Kidney (tissue), 14 donors: ENCODE data around the gene RAB39A. TPM values are rescaled to one million over a fixed set of nuclear protein-coding genes. Genes with fewer than 3 reads are reported as not detected.
A peak's percentile ranks its signal among the peaks of the same experiment; 100 is the strongest.

Experiments
- DNase-seq, 5 donors: peaks; one replicate each; pipeline ENCODE4 v3.0.0-alpha.2; 2013 to 2020
- FAIRE-seq: peaks from 2 replicates; lab custom pipeline; 2012; peaks lifted over from hg19 to GRCh38; lab: Jason Lieb, UNC
- H3K27ac ChIP-seq, 2 donors: one replicate each; pipeline ENCODE4 v1.7.0; 2013; ENCODE audit warnings: low read depth in 2 of 2, low read length in 2 of 2, inconsistent platforms in 1 of 2
- H3K27me3 ChIP-seq: one replicate; pipeline ENCODE4 v1.7.1; 2013; ENCODE audit warnings: low read length, inconsistent platforms; ENCODE audit not compliant: control insufficient read depth, insufficient read depth
- H3K36me3 ChIP-seq, 3 donors: one replicate each; pipeline versions ENCODE4 v1.7.0 to v1.7.1; 2013; ENCODE audit warnings: low read length in 3 of 3, control low read depth in 1 of 3, inconsistent platforms in 1 of 3; ENCODE audit not compliant: insufficient read depth in 3 of 3, control insufficient read depth in 2 of 3
- H3K4me1 ChIP-seq, 3 donors: one replicate each; pipeline versions ENCODE4 v1.7.0 to v1.7.1; 2013; ENCODE audit warnings: low read length in 3 of 3, inconsistent platforms in 1 of 3, low read depth in 1 of 3; ENCODE audit not compliant: control insufficient read depth in 2 of 3, insufficient read depth in 2 of 3
- H3K4me3 ChIP-seq, 3 donors: one replicate each; pipeline versions ENCODE4 v1.7.0 to v1.8.1; 2013; ENCODE audit warnings: low read length in 3 of 3, control low read depth in 1 of 3, inconsistent platforms in 1 of 3
- H3K9ac ChIP-seq, 3 donors: one replicate each; pipeline versions ENCODE4 v1.7.0 to v1.7.1; 2013; ENCODE audit warnings: low read length in 3 of 3, control low read depth in 1 of 3, inconsistent platforms in 1 of 3
- H3K9me3 ChIP-seq, 3 donors: one replicate each; pipeline versions ENCODE4 v1.7.0 to v1.7.1; 2013; ENCODE audit warnings: low read length in 3 of 3, control low read depth in 1 of 3, inconsistent platforms in 1 of 3; ENCODE audit not compliant: control insufficient read depth in 2 of 3, insufficient read depth in 1 of 3
- intact Hi-C: fragments of 100-400 bp; cut with DNase I; formaldehyde crosslinking; loops from one replicate; pipeline ENCODE4 v1.11.1; 2022
- polyA plus RNA-seq: library from polyadenylated mRNA; stranded (reverse); fragments of 350-450 nt; fragmentation: Illumina TruSeq; extraction: RNeasy Lipid Tissue Mini Kit (QIAGEN cat#74804); gene quantifications from one replicate; pipeline ENCODE4 v1.2.3, GENCODE V29; 2014; ENCODE audit warnings: low read depth, low replicate concordance; ENCODE audit not compliant: insufficient read depth
- total RNA-seq: library from RNA; stranded (reverse); fragmentation: NEBNext Ultra II Directional; extraction: Animal tissue kit (Norgen Biotek cat#: 25700); gene quantifications from one replicate; pipeline ENCODE4 v1.2.1, GENCODE V29; 2021
- TF ChIP-seq, protein P1 (sequence below): IDR thresholded peaks from 3 replicates; pipeline ENCODE4 v1.5.1; 2012; ENCODE audit warnings: mild to moderate bottlenecking, moderate library complexity, borderline replicate concordance; ENCODE audit not compliant: insufficient read depth; ENCODE audit errors: extremely low read depth
- donor health status: control.
- donor health status: control.
- donor health status: control.
- donor health status: control.
- donor health status: control.
- donor health status: DM: yes; HTN: yes; CAD: no.
- donor health status: Normal renal cell carcinoma (clear cell type).

Gene RAB39A
- total and polyA plus RNA-seq, 2 donors from 2014 or later, result 2.8 TPM; not detected in 1

DNA sequence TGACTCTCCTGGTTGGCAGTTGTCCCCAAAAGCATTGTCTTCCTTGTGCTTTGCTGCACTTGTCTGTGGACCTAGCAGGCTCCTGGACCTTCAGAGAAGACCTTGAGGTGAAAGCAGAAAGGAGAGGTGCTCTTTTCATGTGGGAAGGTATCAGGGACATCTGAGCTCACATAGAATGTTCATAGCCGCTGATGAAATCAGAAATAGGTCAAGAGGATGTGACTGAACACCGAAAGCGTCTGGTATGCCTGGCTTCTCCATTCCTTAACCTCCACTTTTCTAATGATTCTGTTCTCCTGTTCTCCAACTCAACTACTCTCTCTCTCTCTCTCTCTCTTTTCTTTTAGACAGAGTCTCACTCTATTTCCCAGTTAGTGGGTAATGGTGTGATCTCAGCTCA is 74.2 kb downstream of the RAB39A start:
- no peak overlapping the region for H3K4me3 ChIP-seq
- H3K36me3 ChIP-seq, result no peaks in the 10 kb centered on the region
- TF ChIP-seq, protein P1, sequence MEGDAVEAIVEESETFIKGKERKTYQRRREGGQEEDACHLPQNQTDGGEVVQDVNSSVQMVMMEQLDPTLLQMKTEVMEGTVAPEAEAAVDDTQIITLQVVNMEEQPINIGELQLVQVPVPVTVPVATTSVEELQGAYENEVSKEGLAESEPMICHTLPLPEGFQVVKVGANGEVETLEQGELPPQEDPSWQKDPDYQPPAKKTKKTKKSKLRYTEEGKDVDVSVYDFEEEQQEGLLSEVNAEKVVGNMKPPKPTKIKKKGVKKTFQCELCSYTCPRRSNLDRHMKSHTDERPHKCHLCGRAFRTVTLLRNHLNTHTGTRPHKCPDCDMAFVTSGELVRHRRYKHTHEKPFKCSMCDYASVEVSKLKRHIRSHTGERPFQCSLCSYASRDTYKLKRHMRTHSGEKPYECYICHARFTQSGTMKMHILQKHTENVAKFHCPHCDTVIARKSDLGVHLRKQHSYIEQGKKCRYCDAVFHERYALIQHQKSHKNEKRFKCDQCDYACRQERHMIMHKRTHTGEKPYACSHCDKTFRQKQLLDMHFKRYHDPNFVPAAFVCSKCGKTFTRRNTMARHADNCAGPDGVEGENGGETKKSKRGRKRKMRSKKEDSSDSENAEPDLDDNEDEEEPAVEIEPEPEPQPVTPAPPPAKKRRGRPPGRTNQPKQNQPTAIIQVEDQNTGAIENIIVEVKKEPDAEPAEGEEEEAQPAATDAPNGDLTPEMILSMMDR, result no peak
- no peaks in the 10 kb centered on the region for H3K4me1 ChIP-seq
- H3K9me3 ChIP-seq, result no peaks in the 10 kb centered on the region
- DNase-seq, result no peak
- FAIRE-seq, result no peak
- H3K27me3 ChIP-seq, result no peaks in the 10 kb centered on the region
- intact Hi-C loops, result no loop called here
- no peak overlapping the region for H3K9ac ChIP-seq
- H3K27ac ChIP-seq, result no peak overlapping the region

DNA sequence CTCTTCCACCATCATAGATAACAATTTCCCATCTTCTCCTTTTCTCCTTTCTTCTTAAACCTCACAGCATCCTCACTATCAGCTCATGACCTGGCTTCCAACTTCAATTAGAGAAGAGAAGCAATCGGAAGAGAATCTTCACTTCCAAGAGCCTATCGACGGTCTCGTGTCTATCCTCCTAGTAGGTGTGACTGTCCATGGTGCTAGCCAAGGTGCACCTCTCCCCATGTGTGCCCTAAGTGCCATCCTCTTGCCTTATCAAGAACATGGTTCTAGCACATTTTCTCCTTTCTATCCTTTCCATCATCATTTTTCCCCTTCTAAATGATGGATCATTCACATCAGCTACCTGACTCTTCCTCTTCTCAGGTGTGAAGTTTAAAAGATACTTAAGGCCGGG is 75.4 kb downstream of the RAB39A start:
- no peak overlapping the region for H3K4me3 ChIP-seq
- H3K36me3 ChIP-seq, result no peaks in the 10 kb centered on the region
- DNase-seq (no peak), FAIRE-seq (no peak)
- no peaks in the 10 kb centered on the region for H3K9me3 ChIP-seq
- H3K4me1 ChIP-seq, result no peaks in the 10 kb centered on the region
- intact Hi-C loops, result no loop called here
- TF ChIP-seq, protein P1, result no peak
- H3K27ac ChIP-seq, result no peak overlapping the region
- no peaks in the 10 kb centered on the region for H3K27me3 ChIP-seq
- H3K9ac ChIP-seq, result no peak overlapping the region

DNA sequence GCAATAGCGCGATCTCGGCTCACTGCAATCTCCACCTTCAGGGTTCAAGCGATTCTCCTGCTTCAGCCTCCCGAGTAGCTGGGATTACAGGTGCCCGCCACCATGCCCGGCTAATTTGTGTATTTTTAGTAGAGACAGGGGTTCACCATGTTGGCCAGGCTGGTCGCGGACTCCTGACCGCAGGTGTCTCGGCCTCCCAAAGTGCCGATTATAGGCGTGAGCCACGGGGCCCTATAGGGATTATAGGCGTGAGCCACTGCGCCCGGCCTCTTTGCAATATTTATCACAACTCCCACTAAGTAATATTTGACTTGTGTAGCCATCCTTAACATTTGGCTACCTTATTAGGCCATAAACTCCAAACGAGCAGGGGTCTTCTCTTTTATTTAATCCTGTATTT is 79.6 kb downstream of the RAB39A start:
- H3K9ac ChIP-seq, result no peak overlapping the region
- H3K27ac ChIP-seq, result no peak overlapping the region
- H3K36me3 ChIP-seq, result no peaks in the 10 kb centered on the region
- H3K27me3 ChIP-seq, result no peaks in the 10 kb centered on the region
- no peaks in the 10 kb centered on the region for H3K9me3 ChIP-seq
- H3K4me3 ChIP-seq, result no peak overlapping the region
- DNase-seq (peak in 2 of 5 donors; percentile 49 to 72), FAIRE-seq (no peak)
- intact Hi-C loops, result no loop called here
- TF ChIP-seq, protein P1, result no peak
- peaks cover 3 to 5% (median 5%) of the 10 kb centered on the region in 3 donors for H3K4me1 ChIP-seq
